GM12878 (cell line): ENCODE data around the gene SLF2. TPM values are rescaled to one million over a fixed set of nuclear protein-coding genes. Genes with fewer than 3 reads are reported as not detected.

ENCODE experiments used
- ATAC-seq: fragments of 200-7000 bp; cut with Tn5 transposase; 3 replicates; pipeline ENCODE4 v1.9.1; 2020; ENCODE audit warnings: mild to moderate bottlenecking, moderate library complexity
- BruUV-seq: library from RNA; stranded (reverse); fragments of 400-500 nt; replicated peaks from 2 replicates; lab custom pipeline; 2021; lab: Mats Ljungman, UMichigan
- CTCF ChIA-PET: fragments of 300-600 bp; sonication (Branson Sonifier 250); formaldehyde crosslinking; extraction: SDS; loops from one replicate; lab custom pipeline; 2021; ENCODE audit warnings: inconsistent platforms; lab: Yijun Ruan, JAX
- POLR2A ChIA-PET: fragments of 350-600 bp; formaldehyde crosslinking; extraction: SDS; loops from one replicate; lab custom pipeline; 2021; ENCODE audit warnings: inconsistent platforms; lab: Charles Lee
- RAD21 ChIA-PET: fragments of 300-600 bp; sonication (Branson Sonifier 250); formaldehyde crosslinking; loops from one replicate; lab custom pipeline; 2023; ENCODE audit warnings: antibody characterized with exemption; ENCODE audit not compliant: unreplicated experiment; lab: Charles Lee
- SMC1A ChIA-PET: fragments of 300-600 bp; sonication (Branson Sonifier 250); formaldehyde crosslinking; loops from one replicate; lab custom pipeline; 2023; ENCODE audit not compliant: unreplicated experiment, uncharacterized antibody; lab: Charles Lee
- DNase-seq: peaks from one replicate; pipeline ENCODE4 v3.0.0-alpha.2; 2011; ENCODE audit warnings: low read depth, low spot score
- FAIRE-seq: peaks from 3 replicates; lab custom pipeline; 2011; peaks lifted over from hg19 to GRCh38; lab: Jason Lieb, UNC
- H2AFZ ChIP-seq: 2 replicates; pipeline ENCODE4 v1.6.0; 2011; ENCODE audit warnings: low read depth, low read length, control low read depth; ENCODE audit not compliant: control insufficient read depth
- H3K27ac ChIP-seq: 2 replicates; pipeline ENCODE4 v1.5.1; 2011; ENCODE audit warnings: control low read depth; ENCODE audit not compliant: control insufficient read depth, insufficient read depth
- H3K27me3 ChIP-seq, 2 experiments: replicated peaks in 1 of 2; 2 replicates each; pipeline versions ENCODE4 v1.6.0 to v1.6.1; 2011; ENCODE audit warnings: low read length in 1 of 2; ENCODE audit not compliant: control insufficient read depth in 2 of 2, insufficient read depth in 2 of 2
- H3K36me3 ChIP-seq, 2 experiments: 2 replicates each; pipeline ENCODE4 v1.5.1; 2011; ENCODE audit warnings: low read length in 1 of 2; ENCODE audit not compliant: control insufficient read depth in 2 of 2, insufficient read depth in 2 of 2
- H3K4me1 ChIP-seq: 2 replicates; pipeline ENCODE4 v1.6.1; 2011; ENCODE audit warnings: mild to moderate bottlenecking, low read length, moderate library complexity, mixed read lengths; ENCODE audit not compliant: control insufficient read depth, insufficient read depth
- H3K4me2 ChIP-seq: 2 replicates; pipeline ENCODE4 v1.6.0; 2011; ENCODE audit warnings: control low read depth; ENCODE audit not compliant: control insufficient read depth, insufficient read depth
- H3K4me3 ChIP-seq: fragments of 200-600 bp; sonication (generic); 2 replicates; pipeline ENCODE4 v1.5.1; 2016
- H3K79me2 ChIP-seq: 2 replicates; pipeline ENCODE4 v1.6.0; 2011; ENCODE audit warnings: low read length; ENCODE audit not compliant: control insufficient read depth, insufficient read depth
- H3K9ac ChIP-seq: 2 replicates; pipeline ENCODE4 v1.8.0; 2011; ENCODE audit warnings: low read length, control low read depth, mixed read lengths; ENCODE audit not compliant: control insufficient read depth, insufficient read depth
- H3K9me3 ChIP-seq: replicated peaks from 3 replicates; pipeline ENCODE4 v1.5.1; 2011; ENCODE audit warnings: mild to moderate bottlenecking, low read length; ENCODE audit not compliant: control insufficient read depth, insufficient read depth
- H4K20me1 ChIP-seq: 2 replicates; pipeline ENCODE4 v1.6.0; 2011; ENCODE audit not compliant: control insufficient read depth, insufficient read depth
- EGR1 ChIP-seq, 2 experiments: IDR thresholded peaks; 1 replicate in 1 of 2; 2 replicates in 1 of 2; pipeline ENCODE4 v1.6.1; 2011 to 2012; ENCODE audit warnings: low read depth in 2 of 2, low read length in 2 of 2, borderline replicate concordance in 1 of 2, mild to moderate bottlenecking in 1 of 2, moderate library complexity in 1 of 2
- FOXM1 ChIP-seq: IDR thresholded peaks from 2 replicates; pipeline ENCODE4 v1.6.1; 2012; ENCODE audit warnings: low read depth, mild to moderate bottlenecking, inconsistent platforms, low read length, moderate library complexity
- GABPA ChIP-seq: IDR thresholded peaks from 2 replicates; pipeline ENCODE4 v1.6.1; 2014; ENCODE audit warnings: antibody characterized with exemption, low read depth, mild to moderate bottlenecking, inconsistent platforms
- HDAC2 ChIP-seq: fragments of 200-600 bp; sonication (generic); IDR thresholded peaks from 2 replicates; pipeline ENCODE4 v1.6.1; 2017
- JUND ChIP-seq: IDR thresholded peaks from 2 replicates; pipeline ENCODE4 v1.6.1; 2012; ENCODE audit warnings: low read depth, mild to moderate bottlenecking, low read length, improper control_type of control experiment, moderate library complexity
- KDM1A ChIP-seq: fragments of 200-600 bp; sonication (generic); IDR thresholded peaks from 2 replicates; pipeline ENCODE4 v1.6.1; 2016; ENCODE audit warnings: borderline replicate concordance
- MXI1 ChIP-seq: fragments of 150-350 bp; IDR thresholded peaks from 2 replicates; pipeline ENCODE4 v1.6.1; 2011; ENCODE audit warnings: low read depth, mild to moderate bottlenecking, inconsistent platforms, low read length, improper control_type of control experiment
- NFIC ChIP-seq: IDR thresholded peaks from 2 replicates; pipeline ENCODE4 v1.6.1; 2012; ENCODE audit warnings: low read depth, mild to moderate bottlenecking, inconsistent platforms, low read length, moderate library complexity
- NR2C1 ChIP-seq: fragments of 450-650 bp; IDR thresholded peaks from 2 replicates; pipeline ENCODE4 v1.6.1; 2017; ENCODE audit warnings: antibody characterized with exemption, mild to moderate bottlenecking, moderate library complexity
- NR2C2 ChIP-seq: IDR thresholded peaks from 2 replicates; pipeline ENCODE4 v1.6.1; 2011; ENCODE audit warnings: borderline replicate concordance, low read depth; ENCODE audit not compliant: control insufficient read depth, insufficient read length
- PRDM15 ChIP-seq: fragments of 450-650 bp; formaldehyde crosslinking; IDR thresholded peaks from 2 replicates; pipeline ENCODE4 v1.4.0; 2020; ENCODE audit warnings: mild to moderate bottlenecking, moderate library complexity
- SRF ChIP-seq, 2 experiments: IDR thresholded peaks; 2 replicates each; pipeline ENCODE4 v1.6.1; 2011; ENCODE audit warnings: low read depth in 2 of 2, low read length in 2 of 2, mild to moderate bottlenecking in 1 of 2, moderate library complexity in 1 of 2
- ZNF622 ChIP-seq: fragments of 450-650 bp; IDR thresholded peaks from 2 replicates; pipeline ENCODE4 v1.6.1; 2017; ENCODE audit warnings: mild to moderate bottlenecking, inconsistent platforms
- WGBS: methylation state at CpG from one replicate; pipeline ENCODE4 v1.1.6; 2016; ENCODE audit warnings: low lambda C conversion rate; ENCODE audit not compliant: insufficient replicate concordance, insufficient coverage; ENCODE audit errors: missing lambda C conversion rate; 5-methylcytosine and 5-hydroxymethylcytosine counted together
- in situ Hi-C: fragments of 300-500 bp; cut with MboI; formaldehyde crosslinking; loops from 9 replicates; pipeline ENCODE4 v1.14.3; 2018; ENCODE audit warnings: mixed read lengths
- intact Hi-C: fragments of 100-400 bp; cut with micrococcal nuclease; formaldehyde crosslinking; loops from one replicate; pipeline ENCODE4 v1.14.2; 2022; ENCODE audit not compliant: unreplicated experiment
- polyA plus RNA-seq, 11 experiments: library from polyadenylated mRNA; depleted of rRNA in 4 of 11; unstranded in 6 of 11; stranded (reverse) in 5 of 11; fragments of >200 nt; fragmentation: Nextera tagmentation in 4 of 11; fragmentation: Illumina TruSeq in 1 of 11; extraction: Ambion mirVana in 4 of 11; extraction: Trizol in 1 of 11; gene quantifications; 1 replicate in 1 of 11; 2 replicates in 10 of 11; pipeline versions ENCODE4 v1.2.1 to v1.2.3, GENCODE V29; 2011 to 2016; ENCODE audit warnings: inconsistent platforms in 2 of 11, missing spikeins in 2 of 11, low read depth in 1 of 11
- total RNA-seq, 4 experiments: library from RNA; depleted of rRNA in 3 of 4; stranded (reverse); fragments of >200 nt in 3 of 4; fragmentation: Illumina TruSeq in 1 of 4; extraction: Trizol in 1 of 4; gene quantifications; 2 replicates each; pipeline versions ENCODE4 v1.2.1 to v1.2.3, GENCODE V29; 2013 to 2021

SLF2 gene
- total and polyA plus RNA-seq, 10 of the 15 experiments (the other 5 are each of a cell fraction or from before 2014, with no cell fraction given), result 3.0 to 25.2 (median 17.9) TPM

- in situ Hi-C loops, result no loop called here
- SMC1A ChIA-PET, result interaction anchor here (1.3 to 2.3 kb wide), 4 partner anchors 14 to 18 kb away, joined by 4 to 11 read pairs (median 6); partner anchors contain the start of gene SLF2
- ATAC-seq (no peak), FAIRE-seq (no peak), DNase-seq (no peak)
- Histone ChIP-seq H3K4me2 (no peak overlapping the region), H3K9ac (no peak overlapping the region), H3K36me3 (no peaks in the 10 kb centered on the region), H4K20me1 (no peaks in the 10 kb centered on the region), H3K4me3 (no peak overlapping the region), H3K4me1 (no peaks in the 10 kb centered on the region), H3K9me3 (no peaks in the 10 kb centered on the region), H3K27ac (no peak overlapping the region), H3K79me2 (no peaks in the 10 kb centered on the region), H3K27me3 (peaks cover 0 to 1% of the 10 kb centered on the region in 2 experiments; a peak in 2 of 4 replicates), H2AFZ (no peak overlapping the region)
- CTCF ChIA-PET, result interaction anchor here (0.5 to 1.7 kb wide), 4 partner anchors 21 to 390 kb away, joined by 3 to 4 read pairs (median 3); no protein-coding TSS in a partner anchor
- intact Hi-C loops, result no loop called here
- POLR2A ChIA-PET, result interaction anchor here (1.9 kb wide), 1 partner anchor 17 kb away, joined by 9 read pairs; the partner anchor contains the start of gene SLF2
- RAD21 ChIA-PET, result interaction anchor here (0.6 to 1.5 kb wide), 3 partner anchors 15 to 155 kb away, joined by 3 to 4 read pairs (median 3); no protein-coding TSS in a partner anchor
- BruUV-seq, result no TSS peak
- WGBS, result 91% methylated on average over 3 of the region's 3 CpGs
- TF ChIP-seq SRF (IDR thresholded peaks at IDR 0.05; ENCODE audit: low read depth in 2 of 2, low read length in 2 of 2), result no peak
- TF ChIP-seq PRDM15 (CRISPR knock-in tag), result no peak
- no peak for TF ChIP-seq JUND
- TF ChIP-seq ZNF622, result no peak
- TF ChIP-seq EGR1 (IDR thresholded peaks at IDR 0.05; ENCODE audit: borderline replicate concordance in 1 of 2, low read depth in 2 of 2, low read length in 2 of 2), result no peak
- TF ChIP-seq HDAC2, result no peak
- no peak for TF ChIP-seq NFIC
- no peak for TF ChIP-seq NR2C2
- no peak for TF ChIP-seq NR2C1
- TF ChIP-seq KDM1A, result no peak
- TF ChIP-seq FOXM1, result no peak
- TF ChIP-seq MXI1, result no peak
- no peak for TF ChIP-seq GABPA
These were observed 16.9 kb upstream of the SLF2 start for GRCh38 chr10:100895896-100896295.
